GM18519 (cell line): ENCODE data around the gene OSM.

Source experiments
- ATAC-seq: cut with Tn5 transposase; IDR thresholded peaks from one replicate; pipeline ENCODE4 v1.9.1; 2021; ENCODE audit warnings: mild to moderate bottlenecking, moderate library complexity; ENCODE audit not compliant: unreplicated experiment, low FRiP score

OSM gene

DNA sequence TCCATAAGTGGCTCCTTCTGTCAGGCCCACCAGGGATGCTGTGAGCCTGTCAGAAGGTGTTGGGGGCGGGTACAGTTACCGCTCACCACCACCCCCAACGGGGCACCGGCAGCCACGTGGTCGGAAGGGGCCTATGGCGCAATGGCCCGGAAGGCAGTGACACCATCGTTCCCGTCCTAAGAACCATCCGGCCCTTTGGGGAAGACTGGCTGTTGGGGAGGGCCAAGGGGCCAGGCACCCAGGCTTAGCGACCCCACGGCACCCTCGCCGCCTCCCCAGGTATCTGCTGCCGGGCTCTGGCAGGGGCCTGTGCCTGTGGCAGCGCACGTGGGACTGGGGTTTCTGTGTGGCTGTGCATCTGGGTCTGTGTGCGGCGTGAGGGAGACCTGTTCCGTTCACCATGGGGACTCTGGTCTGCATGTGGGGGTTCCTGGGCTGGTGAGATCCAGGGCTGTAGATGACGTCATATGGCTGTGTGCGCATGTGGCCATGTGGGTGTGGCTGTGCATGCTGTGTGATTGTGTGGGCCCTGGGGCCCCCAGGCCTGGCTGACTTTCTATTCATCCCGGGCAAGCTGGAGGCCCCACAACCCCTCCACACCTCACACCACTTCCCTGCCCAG, 717 bp downstream of the OSM start:
- peak; percentile 51 for ATAC-seq

GRCh38 chr22:30265131-30265720, 1.4 kb downstream of the OSM start:
- ATAC-seq: no peak

- no peak for ATAC-seq
These were observed 2.8 kb downstream of the OSM start for GRCh38 chr22:30263883-30264282.

DNA sequence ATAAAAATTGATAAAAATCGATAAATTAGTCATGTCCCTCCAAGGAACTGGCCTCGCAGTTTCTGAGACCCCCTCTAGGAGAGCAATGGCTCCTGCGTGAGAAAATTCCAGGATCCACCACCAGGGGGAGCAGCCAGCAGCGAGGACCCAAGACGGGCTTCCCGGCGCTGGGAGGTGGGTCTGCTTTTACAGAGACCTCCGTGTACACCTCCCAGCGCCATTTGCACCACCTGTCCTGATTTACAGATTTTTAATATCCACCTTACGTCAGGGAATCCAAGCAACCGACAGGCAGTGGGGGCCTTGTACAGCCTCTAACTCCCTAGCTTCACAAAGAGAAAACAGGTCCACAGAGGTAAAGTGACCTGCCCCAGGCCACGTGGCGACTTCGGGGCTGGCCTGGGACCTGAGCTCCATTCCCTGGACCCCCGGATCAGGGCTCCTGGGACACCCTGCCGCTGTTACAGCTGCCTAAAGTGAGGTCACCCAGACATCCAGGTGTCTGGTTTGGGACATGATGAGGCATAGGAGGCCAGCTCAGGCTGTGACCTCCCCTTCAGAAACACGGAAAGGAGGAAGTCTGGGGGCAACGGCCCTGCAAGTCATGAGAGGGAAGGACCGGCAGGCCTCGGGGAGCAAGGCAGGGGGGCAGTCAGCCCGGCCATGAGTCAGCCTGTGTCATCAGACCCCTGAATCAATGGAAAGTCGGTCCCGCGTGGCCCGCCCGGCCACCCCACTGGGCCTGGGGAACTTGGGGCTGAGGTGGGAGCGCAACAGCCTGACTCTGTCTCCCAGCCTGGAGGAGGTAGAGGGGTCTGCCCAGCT, 3.5 kb downstream of the OSM start:
- ATAC-seq: no peak

DNA sequence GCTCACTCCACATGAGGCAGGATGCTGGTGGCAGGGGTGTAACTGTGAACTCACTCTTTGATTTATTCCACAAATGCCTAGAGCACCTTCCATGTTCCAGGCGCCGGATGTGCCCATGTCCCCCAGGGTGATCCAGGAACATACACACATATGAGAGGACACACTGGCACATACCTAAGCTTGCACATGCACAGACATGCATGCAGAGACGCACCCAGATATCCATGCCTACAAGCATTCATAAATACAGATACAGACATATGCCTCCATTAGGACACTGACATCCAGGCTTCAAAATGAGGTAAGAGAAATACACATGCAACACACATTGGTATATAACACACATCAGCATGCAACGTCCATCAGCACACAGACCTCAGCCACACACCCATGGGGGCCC, 4.5 kb downstream of the OSM start:
- ATAC-seq: no peak

- no peak for ATAC-seq
These were observed 5.5 kb downstream of the OSM start for GRCh38 chr22:30261134-30261533.

DNA sequence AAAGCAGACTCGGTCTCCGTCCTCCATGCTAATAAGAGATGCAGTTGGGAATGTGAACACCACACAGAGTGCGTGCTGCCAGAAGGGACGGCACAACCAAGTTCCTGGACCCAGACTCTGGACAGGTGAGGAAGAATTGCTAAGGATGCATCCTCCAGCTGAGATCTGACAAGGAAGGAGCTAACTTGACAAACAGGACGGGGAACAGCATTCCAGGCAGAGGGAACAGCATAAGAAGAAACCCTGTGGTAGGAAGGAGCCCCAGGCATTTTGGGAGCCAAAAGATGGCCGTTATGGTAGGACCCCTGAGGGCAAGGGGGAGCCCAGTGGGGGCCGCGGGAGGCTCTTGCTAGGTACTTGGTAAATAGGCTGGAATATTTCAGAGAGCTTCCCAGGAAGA, 6.0 kb downstream of the OSM start:
- no peak for ATAC-seq

DNA sequence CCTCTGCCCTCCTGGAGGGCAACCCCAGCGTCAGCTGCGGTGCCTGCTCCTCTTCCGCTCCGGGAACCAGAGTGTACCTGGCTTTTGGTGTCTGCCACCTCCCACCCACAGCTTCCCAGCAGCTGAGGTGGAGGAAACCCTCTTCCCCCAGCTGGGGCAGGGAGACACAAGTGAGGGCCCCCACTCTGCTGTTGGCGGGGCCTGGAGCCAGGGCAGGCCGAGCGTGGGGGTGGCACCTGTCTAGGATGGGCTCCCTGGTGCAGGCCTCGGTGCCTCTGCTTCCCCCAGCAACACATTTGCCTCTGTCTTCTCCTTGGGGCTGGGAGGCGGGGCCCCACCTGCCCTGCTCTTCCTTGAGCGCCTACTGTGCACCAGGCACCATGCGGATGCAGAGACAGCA, 6.4 kb downstream of the OSM start:
- no peak for ATAC-seq

- ATAC-seq: no peak
These were observed 12.3 kb downstream of the OSM start for GRCh38 chr22:30254314-30254713.

- no peak for ATAC-seq
These were observed 13.3 kb downstream of the OSM start for GRCh38 chr22:30253205-30253852.

DNA sequence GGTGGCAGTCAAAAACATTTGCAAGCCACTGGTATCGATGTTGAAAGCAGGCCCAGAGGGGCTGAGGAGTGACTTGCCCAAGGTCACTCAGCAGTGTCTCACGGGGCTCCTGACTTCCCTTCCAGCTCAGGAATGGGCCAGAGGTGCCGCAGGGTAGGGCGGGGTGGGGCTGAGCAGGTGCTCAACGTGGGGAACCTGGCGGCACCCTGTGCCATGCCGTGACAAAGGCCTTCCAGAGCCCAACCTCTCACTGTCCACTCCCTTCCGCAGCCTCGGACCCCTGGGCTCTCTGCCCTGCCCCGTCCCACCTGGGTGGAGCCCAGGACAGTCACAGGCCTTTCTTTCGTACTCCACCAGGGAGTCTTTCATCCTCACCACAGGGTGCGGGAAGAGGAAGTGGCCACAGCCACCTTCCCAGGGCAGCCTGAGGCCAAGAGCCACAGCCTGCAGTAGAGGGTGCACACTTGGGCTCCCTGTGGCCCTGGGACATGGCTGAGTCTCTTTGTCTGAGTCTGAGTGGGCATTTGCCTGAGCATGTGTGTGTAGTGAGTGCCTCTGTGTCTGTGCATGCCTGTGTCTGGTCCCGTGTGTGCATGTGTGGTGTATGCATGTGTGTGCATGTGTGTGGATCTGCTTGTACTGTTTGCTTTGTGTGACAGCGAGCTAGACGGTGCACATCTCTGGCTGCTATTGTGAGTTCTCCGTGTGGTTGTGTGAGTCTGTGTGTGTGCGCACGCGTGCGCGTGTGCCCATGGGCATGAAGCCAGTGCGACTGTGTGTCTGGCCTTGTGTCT, 14.0 kb downstream of the OSM start:
- ATAC-seq: no peak

GRCh38 chr22:30251711-30252110, 14.9 kb downstream of the OSM start:
- no peak for ATAC-seq

DNA sequence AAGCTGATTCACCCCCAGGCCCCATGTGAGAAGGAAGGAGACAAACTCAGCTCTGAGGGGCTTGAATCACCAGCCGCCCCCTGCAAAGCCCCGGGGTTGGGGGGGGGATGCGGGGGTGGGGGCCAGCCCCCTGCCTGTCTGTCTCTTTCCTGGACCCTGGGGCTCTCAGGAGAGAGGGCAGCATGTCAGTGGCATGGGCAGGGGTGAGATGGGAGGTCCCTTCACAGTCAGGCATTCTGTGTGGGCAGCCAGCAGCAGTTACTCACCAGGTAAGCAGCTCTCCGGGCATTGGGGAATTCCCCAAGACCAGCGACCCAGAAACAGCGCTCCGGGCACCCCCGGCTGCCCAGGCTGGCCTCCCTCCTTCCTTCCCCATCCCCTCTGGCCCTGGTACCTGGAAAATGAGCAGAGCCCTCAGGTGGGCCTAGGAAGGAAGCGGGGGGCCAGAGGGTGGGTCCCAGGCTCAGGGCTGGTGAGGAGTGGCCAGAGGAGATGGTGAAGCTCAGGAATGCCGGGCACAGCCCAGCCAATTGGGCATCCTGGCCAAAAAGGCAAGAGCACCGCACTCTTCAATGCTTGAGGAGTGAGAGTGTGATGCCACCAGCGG, 15.9 kb downstream of the OSM start:
- ATAC-seq: no peak

DNA sequence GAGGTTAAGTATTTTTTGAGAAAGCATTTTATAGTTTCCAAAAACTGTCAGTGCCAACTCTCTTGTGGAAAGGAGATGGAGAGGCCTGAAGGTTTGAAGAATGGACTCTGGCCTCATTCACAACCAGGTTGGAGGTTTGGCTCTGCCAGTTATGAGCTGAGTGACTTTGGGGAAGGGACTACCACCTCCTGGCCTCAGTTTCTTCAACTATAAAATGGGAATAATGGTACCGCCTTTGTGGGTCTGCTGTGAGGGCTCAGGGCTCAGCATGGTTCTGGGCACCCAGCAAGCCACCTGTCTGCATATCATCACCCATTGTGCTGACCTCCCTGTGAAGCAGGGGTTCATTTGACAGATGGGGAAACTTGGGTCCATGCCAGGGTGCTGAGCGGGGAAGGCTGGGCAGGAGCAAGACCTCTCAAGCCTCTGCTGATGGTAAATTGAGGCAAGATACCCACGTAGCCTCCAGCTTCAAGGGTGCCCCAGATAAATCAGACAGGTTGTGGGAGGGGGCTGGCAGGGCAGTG, 16.5 kb downstream of the OSM start:
- no peak for ATAC-seq

DNA sequence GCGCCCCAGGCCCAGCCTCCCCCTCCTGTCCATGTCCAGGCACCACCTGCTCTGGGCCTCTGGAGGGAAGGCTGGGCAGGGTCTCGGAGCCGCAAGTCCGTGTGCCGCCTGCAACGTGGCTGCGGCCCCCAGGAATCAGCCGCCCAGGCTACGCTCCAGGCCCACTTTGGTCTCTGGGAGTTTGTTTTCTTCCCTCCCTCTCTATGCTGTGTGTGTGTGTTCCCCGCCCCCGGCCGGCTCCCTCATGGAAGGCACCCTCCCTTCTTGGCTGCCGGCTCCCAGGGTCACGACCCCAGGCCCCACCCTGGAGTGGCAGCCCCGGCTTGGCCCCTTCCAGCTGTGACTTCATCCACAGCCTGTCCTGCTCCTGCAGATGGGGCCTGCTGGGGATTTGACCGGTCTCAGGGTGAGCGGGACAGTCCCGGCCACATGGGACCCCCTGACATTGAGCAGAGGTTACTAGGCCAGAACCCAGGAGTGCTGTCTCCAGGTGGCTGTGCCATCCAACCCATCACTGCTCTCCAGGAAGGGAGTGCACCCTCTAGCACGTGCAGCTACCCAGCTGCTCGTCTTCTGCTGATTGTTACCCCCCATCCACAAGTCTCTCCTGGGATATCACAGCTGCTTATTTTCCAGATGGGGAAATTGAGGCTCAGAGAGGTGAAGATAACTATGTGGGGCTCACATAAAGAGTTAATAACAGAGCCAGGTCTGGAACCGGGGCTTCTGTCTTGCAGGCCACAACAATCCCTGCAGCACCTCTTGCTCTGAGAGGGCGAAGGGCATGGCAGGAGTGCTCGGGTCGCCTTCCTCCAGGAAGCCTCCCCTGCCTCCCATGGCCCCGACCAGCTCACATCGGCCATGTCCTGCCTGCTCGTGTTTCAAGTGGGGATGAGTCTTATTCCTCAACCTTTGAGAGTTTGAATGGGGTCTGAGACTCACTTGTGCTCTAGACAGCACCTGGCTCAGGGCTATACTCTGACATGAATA, 17.3 kb downstream of the OSM start:
- no peak for ATAC-seq

DNA sequence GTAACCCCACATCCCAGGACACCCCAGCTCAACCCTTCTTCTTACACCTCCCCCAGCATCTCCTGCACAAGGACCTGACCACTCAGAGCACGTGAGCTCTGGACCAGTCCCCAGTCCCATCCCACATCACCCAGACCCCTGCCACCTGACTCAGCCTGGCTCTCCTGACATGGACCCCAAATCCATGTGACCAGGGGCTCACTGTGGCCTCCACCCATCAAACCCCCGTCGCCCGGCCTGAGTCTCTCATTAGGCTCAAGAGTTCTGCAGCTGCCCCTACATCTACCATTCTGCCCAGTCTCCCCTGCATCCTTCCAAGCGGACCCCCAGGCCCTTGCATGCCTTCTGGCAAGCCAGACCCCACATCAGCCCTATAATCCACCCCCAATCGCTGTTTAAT, 18.2 kb downstream of the OSM start:
- no peak for ATAC-seq

- ATAC-seq: no peak
These were observed 18.7 kb downstream of the OSM start for GRCh38 chr22:30247974-30248373.

- ATAC-seq: no peak
These were observed 19.1 kb downstream of the OSM start for GRCh38 chr22:30247561-30247960.
